A549 treated with Mapracorat at 1 μM for 4 hours (cell line): Measurements from ENCODE around the gene MKRN2. TPM values are rescaled to one million over a fixed set of nuclear protein-coding genes. Genes with fewer than 3 reads are reported as not detected.

Experiments used
- total RNA-seq: library from RNA; stranded (reverse); fragments of 200-300 nt; extraction: Qiagen RNA extraction; gene quantifications from 5 replicates; pipeline ENCODE4 v1.2.3, GENCODE V29; 2022

Gene MKRN2
- total RNA-seq, result 24.9 to 28.5 TPM (median 26.7 TPM) in 5 replicates

GRCh38 chr3:12556690-12557472 is at the start of gene MKRN2:
MKRN2 (plus strand) TSS chr3:12557087; CDS start chr3:12557151, 64 bp downstream.

DNA sequence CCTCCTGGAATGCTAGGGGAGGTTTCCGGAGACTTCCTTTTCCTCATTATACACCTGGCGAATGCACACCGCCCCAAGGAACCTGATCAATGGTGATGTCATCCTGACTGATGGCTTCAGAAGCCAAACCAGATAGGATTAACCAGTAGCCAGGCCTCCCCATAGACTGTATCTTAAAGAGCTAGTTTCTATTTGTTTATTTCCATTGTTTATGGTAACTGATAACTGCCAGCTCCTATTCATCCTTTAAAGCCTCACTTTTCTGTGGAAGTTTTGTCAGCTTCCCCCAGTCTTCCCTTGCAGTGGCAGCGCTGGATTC is 11.5 kb upstream of the MKRN2 start, which contains the start of gene MKRN2OS:
Gene MKRN2OS, minus strand, starts transcription at position 27 of the 319 bp plus-strand sequence. CDS start 35 bp downstream, outside the sequence.

Other genes starting within 250 kb of the MKRN2 start
- gene TSEN2, start 72.6 kb upstream of the MKRN2 start, total RNA-seq, result 14.4 to 19.9 TPM (median 18.0 TPM) in 5 replicates
- gene MKRN2OS, start 11.6 kb upstream of the MKRN2 start, total RNA-seq, result not detected in 5 replicates
- 57.5 to 67.0 TPM (median 61.6 TPM) in 5 replicates for gene RAF1, start 107.0 kb downstream of the MKRN2 start, total RNA-seq
- gene TMEM40, start 202.2 kb downstream of the MKRN2 start, total RNA-seq, result 0.13 to 0.43 TPM (median 0.20 TPM) in 5 replicates
- 0.35 to 0.52 TPM (median 0.49 TPM) in 5 replicates for gene CAND2, start 239.6 kb downstream of the MKRN2 start, total RNA-seq